ENCODE results near the gene CYB561.
"Not testable (repeated sequence)": the region's sequence is repeated elsewhere in the genome, so short reads cannot be mapped to it uniquely, and the experiment has no call there.

Gene CYB561

GRCh38 chr17:63478814-63479494 lies 32.8 kb upstream of the CYB561 start:
- DNase-seq, result peak; percentile 81 to 89 (median 82)

GRCh38 chr17:63477480-63478440 lies 31.7 kb upstream of the CYB561 start:
- peak; percentile 51 to 76 (median 60) for DNase-seq

GRCh38 chr17:63476854-63477479 lies 30.9 kb upstream of the CYB561 start, which contains the start of gene ACE:
Gene ACE, plus strand, starts transcription at chr17:63477061. Its CDS starts 34 bp downstream, at chr17:63477095.
- peak; percentile 45 to 82 (median 62) for DNase-seq

- DNase-seq, result no peak
These were observed 30.4 kb upstream of the CYB561 start for GRCh38 chr17:63476459-63476853.

GRCh38 chr17:63475491-63476412 lies 29.6 kb upstream of the CYB561 start:
- no peak for DNase-seq

GRCh38 chr17:63474586-63475460 lies 28.7 kb upstream of the CYB561 start:
- no peak for DNase-seq

- no peak for DNase-seq
These were observed 28.1 kb upstream of the CYB561 start for GRCh38 chr17:63474174-63474573.

GRCh38 chr17:63468099-63468498 lies 22.0 kb upstream of the CYB561 start:
- DNase-seq, result not testable (repeated sequence)

GRCh38 chr17:63464691-63465236 lies 18.7 kb upstream of the CYB561 start:
- peak in 2 of 3 donors; percentile 34 to 42 for DNase-seq

GRCh38 chr17:63463771-63464170 lies 17.7 kb upstream of the CYB561 start:
- no peak for DNase-seq

GRCh38 chr17:63460018-63460417 lies 13.9 kb upstream of the CYB561 start:
- no peak for DNase-seq

- DNase-seq, result no peak
These were observed 12.4 kb upstream of the CYB561 start for GRCh38 chr17:63458478-63458877.

- DNase-seq, result no peak
These were observed 9.3 kb upstream of the CYB561 start for GRCh38 chr17:63455417-63455816.

- no peak for DNase-seq
These were observed 8.8 kb upstream of the CYB561 start for GRCh38 chr17:63454915-63455314.

- not testable (repeated sequence) for DNase-seq
These were observed 8.3 kb upstream of the CYB561 start for GRCh38 chr17:63454357-63454756.

GRCh38 chr17:63452962-63453551 lies 7.0 kb upstream of the CYB561 start:
- DNase-seq, result no peak

- DNase-seq, result no peak
These were observed 6.2 kb upstream of the CYB561 start for GRCh38 chr17:63452046-63452961.

- DNase-seq, result no peak
These were observed 5.0 kb upstream of the CYB561 start for GRCh38 chr17:63451150-63451549.

GRCh38 chr17:63450551-63450950 lies 4.4 kb upstream of the CYB561 start:
- DNase-seq, result peak in 2 of 3 donors; percentile 35 to 54
